ENCODE measurements around the gene SPDYA.

Gene SPDYA

DNA sequence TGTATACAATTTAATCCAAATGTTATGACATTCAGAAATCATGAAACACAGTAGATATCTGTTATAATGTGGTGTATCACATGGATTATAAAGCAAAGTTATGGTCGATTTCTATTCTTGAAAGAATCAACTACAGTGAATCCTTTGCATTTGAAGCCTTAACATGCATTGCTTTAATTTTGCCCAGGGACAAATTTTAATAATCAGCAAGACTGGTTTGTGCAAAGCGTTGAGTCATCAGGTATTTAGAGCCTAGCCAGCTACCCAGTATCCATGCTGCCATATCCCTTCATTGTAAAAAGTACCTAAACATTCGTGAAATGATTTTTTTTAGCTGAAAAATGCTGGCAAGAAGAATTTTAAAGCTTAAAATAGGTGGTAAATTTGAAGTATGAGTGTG, 8.9 kb upstream of the SPDYA start:
- Mint-ChIP-seq H3K27ac (peak overlapping the region; percentile 18), H3K4me1 (ENCODE audit: low read depth) (peaks cover 13% of the 10 kb centered on the region), H3K36me3 (ENCODE audit: low read depth) (peaks cover 85% of the 10 kb centered on the region), H3K9me3 (peaks cover 2% of the 10 kb centered on the region), H3K27me3 (no peaks in the 10 kb centered on the region), H3K4me3 (no peak overlapping the region)
- DNase-seq: no peak

DNA sequence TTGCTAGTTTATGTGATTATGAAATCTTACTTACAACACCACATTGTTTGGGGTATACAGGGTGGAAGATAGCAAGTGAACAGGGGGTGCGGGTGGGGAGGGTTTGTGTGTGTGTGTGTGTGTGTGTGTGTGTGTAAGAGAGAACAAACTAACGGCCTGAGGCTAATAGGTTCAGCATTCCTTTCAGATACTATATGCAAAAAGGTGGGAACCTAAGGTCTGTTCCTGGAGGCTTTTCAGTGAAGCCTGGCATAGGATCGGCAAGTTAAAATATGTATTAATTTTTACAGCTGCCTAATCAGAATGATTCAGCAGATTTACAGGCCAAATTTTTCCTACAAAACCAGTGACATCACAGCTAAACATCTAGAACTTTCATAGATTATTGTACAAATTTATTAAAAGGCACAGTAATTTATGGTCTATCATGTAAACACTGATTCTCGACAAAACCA, 7.6 kb upstream of the SPDYA start:
- no peaks in the 10 kb centered on the region for H3K27me3 Mint-ChIP-seq
- H3K9me3 Mint-ChIP-seq: peaks cover 2% of the 10 kb centered on the region
- H3K27ac Mint-ChIP-seq: peak overlapping the region; percentile 83
- H3K4me3 Mint-ChIP-seq: no peak overlapping the region
- H3K4me1 Mint-ChIP-seq (ENCODE audit: low read depth): peaks cover 2% of the 10 kb centered on the region
- no peak for DNase-seq
- peaks cover 72% of the 10 kb centered on the region for H3K36me3 Mint-ChIP-seq (ENCODE audit: low read depth)

DNA sequence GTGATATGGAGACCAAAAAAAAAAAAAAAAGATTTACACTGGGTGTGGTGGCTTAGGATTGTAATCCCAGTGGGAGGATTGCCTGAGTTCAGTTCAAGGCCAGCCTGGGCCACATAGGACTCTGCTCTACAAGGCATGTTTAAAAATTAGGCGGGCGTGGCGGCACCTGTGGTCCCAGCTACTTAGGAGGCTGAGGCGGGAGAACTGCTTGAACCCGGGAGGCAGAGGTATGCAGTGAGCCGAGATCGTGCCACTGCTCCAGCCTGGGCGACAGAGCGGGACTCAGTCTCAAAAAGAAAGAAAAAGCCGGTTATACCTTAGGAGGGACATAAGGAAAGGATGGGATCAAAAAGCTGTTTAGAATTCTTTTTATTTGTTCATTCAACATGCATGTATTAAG, 707 bp upstream of the SPDYA start:
- peak overlapping the region; percentile 73 for H3K4me3 Mint-ChIP-seq
- H3K27ac Mint-ChIP-seq: peak overlapping the region; percentile 84
- peaks cover 14% of the 10 kb centered on the region for H3K36me3 Mint-ChIP-seq (ENCODE audit: low read depth)
- no peak for DNase-seq
- peaks cover 2% of the 10 kb centered on the region for H3K9me3 Mint-ChIP-seq
- peaks cover 15% of the 10 kb centered on the region for H3K4me1 Mint-ChIP-seq (ENCODE audit: low read depth)
- H3K27me3 Mint-ChIP-seq: no peaks in the 10 kb centered on the region

DNA sequence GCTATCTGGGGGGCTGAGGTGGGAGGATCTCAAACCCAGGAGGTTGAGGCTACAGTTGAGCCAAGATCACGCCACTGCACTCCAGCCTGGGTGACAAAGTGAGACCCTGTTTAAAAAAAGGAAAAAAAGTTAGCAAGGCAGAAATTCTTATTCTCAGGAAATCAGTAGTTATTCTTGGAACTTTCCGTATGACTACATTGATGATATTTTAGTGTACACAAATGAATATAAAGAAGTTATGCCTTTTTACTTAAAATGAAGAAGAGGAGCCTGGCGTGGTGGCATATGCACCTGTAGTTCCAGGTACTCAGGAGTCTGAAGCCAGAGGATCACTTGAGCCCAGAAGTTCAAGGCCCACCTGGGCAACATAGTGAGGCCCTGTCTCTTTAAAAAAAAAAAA, 7.4 kb downstream of the SPDYA start:
- Mint-ChIP-seq H3K27ac (no peak overlapping the region), H3K4me3 (no peak overlapping the region), H3K36me3 (ENCODE audit: low read depth) (no peaks in the 10 kb centered on the region), H3K4me1 (ENCODE audit: low read depth) (peaks cover 6% of the 10 kb centered on the region), H3K9me3 (no peaks in the 10 kb centered on the region), H3K27me3 (no peaks in the 10 kb centered on the region)
- no peak for DNase-seq

DNA sequence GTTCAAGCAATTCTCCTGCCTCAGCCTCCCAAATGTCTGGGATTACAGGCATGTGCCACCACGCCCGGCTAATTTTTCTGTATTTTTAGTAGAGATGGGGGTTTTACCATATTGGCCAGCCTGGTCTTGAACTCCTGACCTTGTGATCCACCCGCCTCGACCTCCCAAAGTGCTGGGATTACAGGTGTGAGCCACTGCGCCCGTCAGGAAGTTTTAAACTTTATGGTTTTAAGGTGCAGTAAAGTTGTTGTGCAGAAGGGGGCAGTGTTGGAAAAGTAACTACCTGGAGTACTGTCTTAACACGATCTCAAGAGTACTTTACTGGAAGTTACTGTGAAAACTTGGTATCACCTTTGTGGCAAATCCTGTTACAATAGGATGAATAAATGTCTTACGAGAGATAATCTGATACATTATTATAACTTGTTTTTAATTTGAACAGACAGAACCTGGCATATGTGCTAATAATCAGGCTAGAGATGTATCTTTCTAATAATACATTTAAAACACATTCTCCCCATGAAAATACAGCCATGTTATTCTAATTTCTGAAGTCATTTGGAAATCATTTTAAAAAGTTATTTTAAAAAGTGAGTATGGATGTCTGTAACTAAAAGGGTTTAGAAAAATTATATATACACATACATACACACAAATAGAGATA, 10.8 kb downstream of the SPDYA start:
- Mint-ChIP-seq H3K27ac (no peak overlapping the region), H3K4me1 (ENCODE audit: low read depth) (peaks cover 6% of the 10 kb centered on the region), H3K9me3 (no peaks in the 10 kb centered on the region), H3K27me3 (no peaks in the 10 kb centered on the region), H3K36me3 (ENCODE audit: low read depth) (no peaks in the 10 kb centered on the region), H3K4me3 (no peak overlapping the region)
- DNase-seq: peak; percentile 39

DNA sequence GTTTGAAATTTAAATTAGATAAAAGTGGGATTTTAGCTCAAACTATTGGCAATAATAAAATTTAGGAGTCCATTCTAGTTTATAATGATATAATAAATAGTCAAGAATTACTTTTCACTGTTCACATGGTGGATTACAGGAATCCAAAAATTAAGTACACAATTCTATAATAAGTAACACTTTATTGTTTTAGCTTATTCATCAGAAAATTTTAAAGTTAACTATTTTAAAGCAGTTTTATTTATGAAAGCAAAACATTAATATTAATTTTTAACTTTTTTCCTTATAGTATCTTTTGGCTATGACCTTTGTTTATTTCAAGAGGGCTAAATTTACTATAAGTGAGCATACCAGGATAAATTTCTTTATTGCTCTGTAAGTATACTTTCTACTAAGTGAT, 11.4 kb downstream of the SPDYA start:
- peaks cover 6% of the 10 kb centered on the region for H3K4me1 Mint-ChIP-seq (ENCODE audit: low read depth)
- H3K27me3 Mint-ChIP-seq: no peaks in the 10 kb centered on the region
- no peak overlapping the region for H3K4me3 Mint-ChIP-seq
- H3K27ac Mint-ChIP-seq: no peak overlapping the region
- H3K36me3 Mint-ChIP-seq (ENCODE audit: low read depth): no peaks in the 10 kb centered on the region
- H3K9me3 Mint-ChIP-seq: no peaks in the 10 kb centered on the region
- DNase-seq: no peak

DNA sequence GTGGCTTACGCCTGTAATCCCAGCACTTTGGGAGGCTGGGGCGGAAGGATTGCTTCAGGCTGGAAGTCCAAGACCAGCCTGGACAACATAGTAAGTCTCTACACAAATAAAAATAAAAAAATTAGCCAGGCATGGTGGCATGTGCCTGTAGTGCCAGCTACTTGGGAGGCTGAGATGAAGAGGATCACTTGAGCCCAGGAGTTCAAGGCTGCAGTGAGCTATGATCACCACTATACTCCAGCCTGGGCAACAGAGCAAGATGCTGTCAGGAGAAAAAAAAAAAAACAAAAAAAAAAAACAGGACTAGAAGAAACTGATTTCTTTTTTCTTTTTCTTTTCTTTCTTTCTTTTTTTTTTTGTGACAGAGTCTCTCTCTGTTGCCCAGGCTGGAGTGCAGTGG, 13.6 kb downstream of the SPDYA start:
- H3K36me3 Mint-ChIP-seq (ENCODE audit: low read depth): no peaks in the 10 kb centered on the region
- no peaks in the 10 kb centered on the region for H3K27me3 Mint-ChIP-seq
- H3K27ac Mint-ChIP-seq: no peak overlapping the region

DNA sequence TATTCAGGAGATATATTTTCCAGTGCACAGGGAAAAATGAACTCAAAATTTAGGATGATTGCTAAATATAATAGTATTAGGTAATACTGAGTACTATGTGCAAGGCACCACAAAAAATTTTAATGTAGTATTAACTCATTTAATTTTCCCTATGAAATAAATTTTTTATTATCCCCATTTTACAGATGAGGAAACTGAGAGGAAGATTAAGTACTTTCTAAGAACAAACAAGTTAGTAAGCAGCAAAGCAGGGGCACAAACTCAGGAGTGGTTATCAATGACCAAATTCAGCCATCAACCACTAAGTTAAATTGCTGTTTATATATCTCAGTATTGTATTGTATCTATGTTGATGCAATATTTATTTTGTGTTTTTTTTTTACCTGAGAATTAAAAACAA, 14.2 kb downstream of the SPDYA start:
- Mint-ChIP-seq H3K4me1 (ENCODE audit: low read depth) (peaks cover 10% of the 10 kb centered on the region), H3K4me3 (no peak overlapping the region), H3K27ac (no peak overlapping the region), H3K9me3 (no peaks in the 10 kb centered on the region), H3K27me3 (no peaks in the 10 kb centered on the region), H3K36me3 (ENCODE audit: low read depth) (no peaks in the 10 kb centered on the region)
- no peak for DNase-seq

More for the DNA sequence above, 13.6 kb downstream of the SPDYA start:
- Mint-ChIP-seq H3K4me3 (no peak overlapping the region), H3K4me1 (ENCODE audit: low read depth) (peaks cover 10% of the 10 kb centered on the region), H3K9me3 (no peaks in the 10 kb centered on the region)
- no peak for DNase-seq

DNA sequence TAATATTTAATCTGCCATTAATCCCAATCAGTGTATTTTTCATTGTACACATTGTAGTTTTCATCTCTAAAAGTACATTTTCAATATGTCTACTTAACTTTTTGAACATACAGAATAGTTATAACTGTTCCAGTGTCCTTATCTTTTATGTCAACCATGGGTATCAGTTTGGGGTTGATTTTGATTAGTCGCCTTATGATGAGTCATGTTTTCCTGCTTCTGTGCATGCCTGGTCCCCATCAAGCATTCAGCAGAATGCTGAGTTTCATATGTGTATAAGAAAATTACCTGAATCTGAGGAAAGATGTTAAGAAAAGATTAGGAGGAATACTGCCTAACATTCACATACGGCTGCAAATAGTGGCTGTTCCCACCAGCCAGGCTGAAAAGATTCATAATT, 17.7 kb downstream of the SPDYA start:
- DNase-seq: no peak
- Mint-ChIP-seq H3K4me3 (no peak overlapping the region), H3K27me3 (no peaks in the 10 kb centered on the region), H3K4me1 (ENCODE audit: low read depth) (peaks cover 8% of the 10 kb centered on the region), H3K36me3 (ENCODE audit: low read depth) (no peaks in the 10 kb centered on the region), H3K9me3 (no peaks in the 10 kb centered on the region), H3K27ac (peak overlapping the region; percentile 14)

DNA sequence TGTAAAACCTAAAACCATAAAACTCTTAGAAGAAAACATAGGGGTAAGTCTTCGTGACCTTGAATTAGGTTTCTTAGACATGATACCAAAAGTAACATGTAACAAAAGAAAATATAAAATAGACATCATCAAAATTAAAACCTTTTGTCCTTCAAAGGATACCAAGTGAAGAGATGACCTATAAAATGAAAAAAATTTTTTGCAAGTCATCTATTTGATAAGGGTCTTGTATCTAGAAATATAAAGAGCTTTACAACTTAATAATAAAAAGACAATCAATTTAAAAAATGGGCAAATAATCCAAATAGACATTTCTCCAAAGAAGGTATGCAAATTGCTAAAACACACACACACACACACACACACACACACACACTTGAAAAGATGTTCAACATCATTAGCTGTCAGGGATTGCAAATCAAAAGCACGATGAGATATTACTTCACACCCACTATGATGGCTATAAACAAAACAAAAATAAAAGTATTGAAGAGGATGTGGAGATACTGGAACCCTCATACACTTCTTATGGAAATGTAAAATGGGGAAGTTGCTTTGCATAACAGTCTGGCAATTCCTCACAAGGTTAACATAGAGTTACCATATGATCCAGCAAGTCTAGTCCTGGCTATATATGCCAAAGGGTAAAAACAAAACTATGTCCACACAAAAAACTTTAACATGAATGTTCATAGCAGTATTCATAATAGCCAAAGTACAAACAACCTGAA, 23.3 kb downstream of the SPDYA start:
- H3K4me1 Mint-ChIP-seq (ENCODE audit: low read depth): no peaks in the 10 kb centered on the region
- H3K36me3 Mint-ChIP-seq (ENCODE audit: low read depth): no peaks in the 10 kb centered on the region
- no peaks in the 10 kb centered on the region for H3K9me3 Mint-ChIP-seq
- no peak overlapping the region for H3K27ac Mint-ChIP-seq
- H3K4me3 Mint-ChIP-seq: no peak overlapping the region
- H3K27me3 Mint-ChIP-seq: no peaks in the 10 kb centered on the region
- no peak for DNase-seq

DNA sequence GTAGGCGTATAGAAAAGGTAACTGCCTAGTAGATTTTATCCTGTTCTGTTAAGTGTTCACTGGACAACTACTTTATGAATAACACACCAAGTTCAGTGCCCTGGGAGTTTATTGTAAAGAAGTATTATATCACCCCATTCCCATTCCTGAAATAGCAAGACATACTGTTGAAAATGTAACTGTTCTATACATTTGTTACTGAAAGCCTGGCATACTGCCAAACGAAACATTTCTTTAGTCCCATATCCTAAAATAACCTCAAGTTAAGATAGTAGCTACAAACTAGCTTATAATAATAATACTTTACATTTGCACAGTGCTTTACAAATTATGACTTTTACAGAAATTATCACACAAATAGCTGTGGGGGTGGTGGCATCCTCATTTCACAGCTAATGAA, 25.1 kb downstream of the SPDYA start:
- no peaks in the 10 kb centered on the region for H3K9me3 Mint-ChIP-seq
- H3K36me3 Mint-ChIP-seq (ENCODE audit: low read depth): peaks cover 2% of the 10 kb centered on the region
- no peaks in the 10 kb centered on the region for H3K27me3 Mint-ChIP-seq
- DNase-seq: no peak
- H3K27ac Mint-ChIP-seq: no peak overlapping the region
- H3K4me1 Mint-ChIP-seq (ENCODE audit: low read depth): no peaks in the 10 kb centered on the region
- no peak overlapping the region for H3K4me3 Mint-ChIP-seq

DNA sequence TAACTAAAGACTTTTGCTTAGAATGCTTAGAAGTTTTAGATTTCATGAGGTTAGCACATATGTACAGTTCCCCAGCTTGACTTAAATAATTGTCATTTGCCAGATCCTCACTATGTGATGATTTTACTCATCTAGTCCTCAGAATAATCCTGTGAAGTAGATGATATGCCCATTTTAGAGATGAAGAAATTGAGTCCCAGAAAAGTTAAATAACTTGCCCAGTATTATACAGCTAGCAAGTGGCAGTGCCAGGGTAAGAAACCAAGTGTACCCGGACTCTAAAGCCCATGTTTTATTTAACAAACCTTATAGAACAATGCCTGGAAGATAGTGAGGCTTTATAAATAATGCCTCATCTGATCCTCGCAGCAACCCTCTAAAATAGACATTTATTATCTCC, 28.3 kb downstream of the SPDYA start:
- no peaks in the 10 kb centered on the region for H3K9me3 Mint-ChIP-seq
- no peak for DNase-seq
- H3K4me3 Mint-ChIP-seq: no peak overlapping the region
- no peaks in the 10 kb centered on the region for H3K4me1 Mint-ChIP-seq (ENCODE audit: low read depth)
- no peak overlapping the region for H3K27ac Mint-ChIP-seq
- no peaks in the 10 kb centered on the region for H3K27me3 Mint-ChIP-seq
- peaks cover 7% of the 10 kb centered on the region for H3K36me3 Mint-ChIP-seq (ENCODE audit: low read depth)

DNA sequence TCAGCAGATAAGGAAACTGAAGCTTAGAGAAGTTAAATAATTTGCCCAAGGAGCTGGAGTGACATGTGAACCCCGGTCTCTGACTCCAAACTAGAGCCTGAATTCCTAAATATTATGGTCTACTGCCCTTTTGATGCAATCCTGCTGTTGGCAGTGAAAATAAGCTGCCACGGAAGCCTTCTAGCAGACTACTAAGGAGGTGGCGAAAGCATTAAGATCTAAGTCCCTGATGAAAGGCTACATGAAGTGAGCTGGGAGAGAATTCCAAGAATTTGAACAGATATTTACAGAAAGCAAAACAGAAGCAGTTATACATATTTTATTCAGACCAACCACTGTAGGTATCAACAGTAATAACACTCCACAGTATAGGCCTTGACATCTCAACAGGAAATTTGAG, 31.4 kb downstream of the SPDYA start:
- Mint-ChIP-seq H3K4me1 (ENCODE audit: low read depth) (no peaks in the 10 kb centered on the region), H3K27me3 (no peaks in the 10 kb centered on the region), H3K4me3 (no peak overlapping the region), H3K36me3 (ENCODE audit: low read depth) (peaks cover 20% of the 10 kb centered on the region), H3K27ac (no peak overlapping the region), H3K9me3 (no peaks in the 10 kb centered on the region)
- no peak for DNase-seq

DNA sequence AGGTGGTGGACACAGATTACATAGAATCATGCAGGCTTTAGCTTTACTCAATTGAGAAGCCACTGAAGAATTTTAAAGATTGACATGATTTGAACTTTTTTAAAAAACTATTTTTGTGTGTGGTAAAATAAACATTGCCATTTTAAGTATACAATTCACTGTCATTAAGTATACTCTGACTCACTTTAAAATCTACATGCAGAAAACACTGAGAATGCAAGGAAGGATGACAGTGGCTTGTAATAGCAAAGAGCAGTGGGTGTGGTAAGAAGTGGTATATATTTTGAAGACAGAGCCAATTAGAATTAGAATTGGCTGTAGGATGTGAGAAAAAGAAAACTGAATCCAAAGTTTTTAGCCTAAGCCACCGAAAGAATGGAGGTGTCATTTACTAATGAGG, 44.6 kb downstream of the SPDYA start:
- Mint-ChIP-seq H3K4me1 (ENCODE audit: low read depth) (peaks cover 2% of the 10 kb centered on the region), H3K4me3 (no peak overlapping the region), H3K27me3 (no peaks in the 10 kb centered on the region), H3K27ac (no peak overlapping the region), H3K36me3 (ENCODE audit: low read depth) (peaks cover 52% of the 10 kb centered on the region), H3K9me3 (no peaks in the 10 kb centered on the region)
- DNase-seq: no peak

DNA sequence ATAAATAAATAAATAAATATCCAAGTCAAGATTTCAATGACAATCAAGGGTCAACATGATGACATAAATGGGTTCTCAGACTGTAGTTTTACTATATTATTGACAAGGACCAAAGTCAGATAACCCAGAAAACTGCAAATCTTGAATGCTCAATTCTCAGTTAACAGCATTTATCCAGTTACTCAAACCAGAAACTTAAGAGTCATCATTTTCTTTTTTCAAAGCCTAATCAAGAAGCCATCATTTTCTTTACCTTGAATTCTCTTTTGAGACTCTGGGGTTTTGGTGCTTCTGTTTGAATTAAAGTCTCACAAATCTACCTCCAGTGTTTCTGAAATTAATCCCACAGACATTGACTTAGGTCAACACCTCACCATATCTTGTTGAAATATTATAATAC, 45.3 kb downstream of the SPDYA start:
- Mint-ChIP-seq H3K27me3 (no peaks in the 10 kb centered on the region), H3K4me1 (ENCODE audit: low read depth) (peaks cover 2% of the 10 kb centered on the region), H3K36me3 (ENCODE audit: low read depth) (peaks cover 56% of the 10 kb centered on the region), H3K27ac (no peak overlapping the region), H3K4me3 (no peak overlapping the region), H3K9me3 (no peaks in the 10 kb centered on the region)
- no peak for DNase-seq

Data from activated T-cell treated with anti-CD3 and anti-CD28 coated beads, Interleukin-2, amount 50 U/mL, for 24 hours (primary cell).